ENCODE results near the gene NAXD.

The NAXD gene

GRCh38 chr13:110643324-110643723, 28.0 kb downstream of the NAXD start:
- Histone ChIP-seq H2AFZ (ENCODE audit: low read length) (no peak overlapping the region), H3K4me3 (ENCODE audit: low read length in 2 of 2) (no peak overlapping the region)
- no peak for DNase-seq (ENCODE audit: low spot score)

GRCh38 chr13:110643768-110644421, 28.6 kb downstream of the NAXD start:
- WGBS, 2 donors (ENCODE audit: extremely low coverage in 2 of 2, insufficient read length in 2 of 2, insufficient replicate concordance in 1 of 2), result no CpG with 5 or more reads among the region's 13 CpGs
- Histone ChIP-seq H3K9ac (ENCODE audit: low read depth, low read length, poor library complexity) (no peak overlapping the region), H3K9me3 (replicated peaks in 1 of 2; ENCODE audit: control insufficient read depth in 2 of 2, insufficient read depth in 1 of 2, low read depth in 1 of 2, low read length in 2 of 2) (no peaks in the 10 kb centered on the region), H3K4me1 (ENCODE audit: control insufficient read depth in 2 of 2, insufficient read depth in 1 of 2, low read depth in 1 of 2, low read length in 2 of 2) (peaks cover 0 to 16% of the 10 kb centered on the region in 2 donors), H3K18ac (ENCODE audit: low read length) (no peak overlapping the region), H2BK5ac (ENCODE audit: low read length) (no peak overlapping the region), H3K79me1 (ENCODE audit: low read depth, low read length) (peaks cover 8% of the 10 kb centered on the region), H2AK5ac (ENCODE audit: low read depth, low read length) (no peak overlapping the region), H3K4me2 (ENCODE audit: insufficient read depth, low read length, poor library complexity, severe bottlenecking) (no peak overlapping the region), H3K4me3 (ENCODE audit: low read length in 2 of 2) (no peak overlapping the region), H2BK120ac (ENCODE audit: low read depth, low read length) (no peak overlapping the region), H3K27ac (replicated peaks; ENCODE audit: low read length) (no peak overlapping the region), H3K23ac (ENCODE audit: low read depth, low read length, poor library complexity) (no peak overlapping the region), H2BK15ac (ENCODE audit: low read length) (no peak overlapping the region), H3K36me3 (replicated peaks in 1 of 2; ENCODE audit: control insufficient read depth in 2 of 2, insufficient read depth in 2 of 2, low read length in 2 of 2) (peaks cover 34 to 91% of the 10 kb centered on the region in 2 donors), H2AFZ (ENCODE audit: low read length) (no peak overlapping the region), H3K14ac (ENCODE audit: low read length) (no peak overlapping the region), H2BK12ac (ENCODE audit: low read length) (no peak overlapping the region), H4K8ac (ENCODE audit: low read depth, low read length) (no peak overlapping the region), H3K27me3 (ENCODE audit: control insufficient read depth in 3 of 3, insufficient read depth in 3 of 3, low read depth in 1 of 3, low read length in 3 of 3) (peaks cover 0 to under 1% (median 0%) of the 10 kb centered on the region in 3 experiments), H3K4ac (ENCODE audit: low read length) (no peak overlapping the region), H4K91ac (ENCODE audit: low read depth, low read length, poor library complexity) (no peak overlapping the region)
- DNase-seq (ENCODE audit: low spot score), result no peak

More at GRCh38 chr13:110643324-110643723, 28.0 kb downstream of the NAXD start:
- peaks cover 37 to 96% of the 10 kb centered on the region in 2 donors for H3K36me3 ChIP-seq (replicated peaks in 1 of 2; ENCODE audit: control insufficient read depth in 2 of 2, insufficient read depth in 2 of 2, low read length in 2 of 2)
- H2BK120ac ChIP-seq (ENCODE audit: low read depth, low read length), result no peak overlapping the region
- H3K23ac ChIP-seq (ENCODE audit: low read depth, low read length, poor library complexity), result no peak overlapping the region
- H2BK12ac ChIP-seq (ENCODE audit: low read length), result no peak overlapping the region
- H3K4me1 ChIP-seq (ENCODE audit: control insufficient read depth in 2 of 2, insufficient read depth in 1 of 2, low read depth in 1 of 2, low read length in 2 of 2), result peaks cover 0 to 11% of the 10 kb centered on the region in 2 donors
- H3K14ac ChIP-seq (ENCODE audit: low read length), result no peak overlapping the region
- no peak overlapping the region for H3K4me2 ChIP-seq (ENCODE audit: insufficient read depth, low read length, poor library complexity, severe bottlenecking)
- H4K8ac ChIP-seq (ENCODE audit: low read depth, low read length), result no peak overlapping the region
- H3K4ac ChIP-seq (ENCODE audit: low read length), result no peak overlapping the region
- H2BK5ac ChIP-seq (ENCODE audit: low read length), result no peak overlapping the region
- peaks cover 6% of the 10 kb centered on the region for H3K79me1 ChIP-seq (ENCODE audit: low read depth, low read length)
- H3K27me3 ChIP-seq (ENCODE audit: control insufficient read depth in 3 of 3, insufficient read depth in 3 of 3, low read depth in 1 of 3, low read length in 3 of 3), result no peaks in the 10 kb centered on the region
- H3K9ac ChIP-seq (ENCODE audit: low read depth, low read length, poor library complexity), result no peak overlapping the region
- no peak overlapping the region for H2AK5ac ChIP-seq (ENCODE audit: low read depth, low read length)
- no CpG with 5 or more reads among the region's 11 CpGs for WGBS, 2 donors (ENCODE audit: extremely low coverage in 2 of 2, insufficient read length in 2 of 2, insufficient replicate concordance in 1 of 2)
- no peak overlapping the region for H2BK15ac ChIP-seq (ENCODE audit: low read length)
- no peaks in the 10 kb centered on the region for H3K9me3 ChIP-seq (replicated peaks in 1 of 2; ENCODE audit: control insufficient read depth in 2 of 2, insufficient read depth in 1 of 2, low read depth in 1 of 2, low read length in 2 of 2)
- H3K18ac ChIP-seq (ENCODE audit: low read length), result no peak overlapping the region
- H3K27ac ChIP-seq (replicated peaks; ENCODE audit: low read length), result no peak overlapping the region
- H4K91ac ChIP-seq (ENCODE audit: low read depth, low read length, poor library complexity), result no peak overlapping the region

GRCh38 chr13:110644892-110645521, 29.7 kb downstream of the NAXD start:
- Histone ChIP-seq H2BK5ac (ENCODE audit: low read length) (no peak overlapping the region), H4K91ac (ENCODE audit: low read depth, low read length, poor library complexity) (no peak overlapping the region), H2AFZ (ENCODE audit: low read length) (no peak overlapping the region), H3K27me3 (ENCODE audit: control insufficient read depth in 3 of 3, insufficient read depth in 3 of 3, low read depth in 1 of 3, low read length in 3 of 3) (peaks cover 0 to 2% (median 0%) of the 10 kb centered on the region in 3 experiments), H3K9ac (ENCODE audit: low read depth, low read length, poor library complexity) (peak overlapping the region; percentile 63), H3K9me3 (replicated peaks in 1 of 2; ENCODE audit: control insufficient read depth in 2 of 2, insufficient read depth in 1 of 2, low read depth in 1 of 2, low read length in 2 of 2) (no peaks in the 10 kb centered on the region), H3K36me3 (replicated peaks in 1 of 2; ENCODE audit: control insufficient read depth in 2 of 2, insufficient read depth in 2 of 2, low read length in 2 of 2) (peaks cover 31 to 90% of the 10 kb centered on the region in 2 donors), H3K4ac (ENCODE audit: low read length) (peak overlapping the region; percentile 84), H2AK5ac (ENCODE audit: low read depth, low read length) (peak overlapping the region; percentile 93), H2BK15ac (ENCODE audit: low read length) (no peak overlapping the region), H3K79me1 (ENCODE audit: low read depth, low read length) (peaks cover 3% of the 10 kb centered on the region), H3K4me3 (ENCODE audit: low read length in 2 of 2) (no peak overlapping the region), H4K8ac (ENCODE audit: low read depth, low read length) (no peak overlapping the region), H2BK120ac (ENCODE audit: low read depth, low read length) (no peak overlapping the region), H3K4me2 (ENCODE audit: insufficient read depth, low read length, poor library complexity, severe bottlenecking) (no peak overlapping the region), H2BK12ac (ENCODE audit: low read length) (peak overlapping the region; percentile 4), H3K14ac (ENCODE audit: low read length) (peak overlapping the region; percentile 91), H3K23ac (ENCODE audit: low read depth, low read length, poor library complexity) (no peak overlapping the region), H3K4me1 (ENCODE audit: control insufficient read depth in 2 of 2, insufficient read depth in 1 of 2, low read depth in 1 of 2, low read length in 2 of 2) (peaks cover 0 to 23% of the 10 kb centered on the region in 2 donors), H3K27ac (replicated peaks; ENCODE audit: low read length) (no peak overlapping the region), H3K18ac (ENCODE audit: low read length) (peak overlapping the region; percentile 81)
- no CpG with 5 or more reads among the region's 28 CpGs for WGBS, 2 donors (ENCODE audit: extremely low coverage in 2 of 2, insufficient read length in 2 of 2, insufficient replicate concordance in 1 of 2)
- peak; percentile 65 for DNase-seq (ENCODE audit: low spot score)

- Histone ChIP-seq H3K4me1 (ENCODE audit: control insufficient read depth in 2 of 2, insufficient read depth in 1 of 2, low read depth in 1 of 2, low read length in 2 of 2) (peaks cover 0 to 23% of the 10 kb centered on the region in 2 donors), H2BK15ac (ENCODE audit: low read length) (no peak overlapping the region), H2BK120ac (ENCODE audit: low read depth, low read length) (no peak overlapping the region)
These were observed 30.4 kb downstream of the NAXD start for GRCh38 chr13:110645750-110646149.

More at GRCh38 chr13:110645750-110646149, 30.4 kb downstream of the NAXD start:
- no peak overlapping the region for H2AFZ ChIP-seq (ENCODE audit: low read length)
- H3K4me2 ChIP-seq (ENCODE audit: insufficient read depth, low read length, poor library complexity, severe bottlenecking), result no peak overlapping the region
- no peak overlapping the region for H4K8ac ChIP-seq (ENCODE audit: low read depth, low read length)
- H2AK5ac ChIP-seq (ENCODE audit: low read depth, low read length), result peak overlapping the region; percentile 93
- no peak overlapping the region for H2BK5ac ChIP-seq (ENCODE audit: low read length)
- H4K91ac ChIP-seq (ENCODE audit: low read depth, low read length, poor library complexity), result no peak overlapping the region
- no peak overlapping the region for H3K27ac ChIP-seq (replicated peaks; ENCODE audit: low read length)
- WGBS, 2 donors (ENCODE audit: extremely low coverage in 2 of 2, insufficient read length in 2 of 2, insufficient replicate concordance in 1 of 2), result no CpG with 5 or more reads among the region's 15 CpGs
- H3K79me1 ChIP-seq (ENCODE audit: low read depth, low read length), result peaks cover 3% of the 10 kb centered on the region
- H3K27me3 ChIP-seq (ENCODE audit: control insufficient read depth in 3 of 3, insufficient read depth in 3 of 3, low read depth in 1 of 3, low read length in 3 of 3), result peaks cover 0 to 2% (median 0%) of the 10 kb centered on the region in 3 experiments
- peaks cover 26 to 90% of the 10 kb centered on the region in 2 donors for H3K36me3 ChIP-seq (replicated peaks in 1 of 2; ENCODE audit: control insufficient read depth in 2 of 2, insufficient read depth in 2 of 2, low read length in 2 of 2)
- H3K4me3 ChIP-seq (ENCODE audit: low read length in 2 of 2), result no peak overlapping the region
- H3K18ac ChIP-seq (ENCODE audit: low read length), result peak overlapping the region; percentile 79
- no peak overlapping the region for H3K23ac ChIP-seq (ENCODE audit: low read depth, low read length, poor library complexity)
- H2BK12ac ChIP-seq (ENCODE audit: low read length), result no peak overlapping the region
- no peak for DNase-seq (ENCODE audit: low spot score)
- no peaks in the 10 kb centered on the region for H3K9me3 ChIP-seq (replicated peaks in 1 of 2; ENCODE audit: control insufficient read depth in 2 of 2, insufficient read depth in 1 of 2, low read depth in 1 of 2, low read length in 2 of 2)
- H3K9ac ChIP-seq (ENCODE audit: low read depth, low read length, poor library complexity), result no peak overlapping the region
- no peak overlapping the region for H3K4ac ChIP-seq (ENCODE audit: low read length)
- H3K14ac ChIP-seq (ENCODE audit: low read length), result no peak overlapping the region
